ENCODE results near the gene FURIN. TPM values are rescaled to one million over a fixed set of nuclear protein-coding genes. Genes with fewer than 3 reads are reported as not detected.

Gene FURIN
- total RNA-seq, 5 donors from 2014 or later (not counting 1 experiment from before 2014, with no cell fraction given): 52.8 to 74.0 (median 61.4) TPM

DNA sequence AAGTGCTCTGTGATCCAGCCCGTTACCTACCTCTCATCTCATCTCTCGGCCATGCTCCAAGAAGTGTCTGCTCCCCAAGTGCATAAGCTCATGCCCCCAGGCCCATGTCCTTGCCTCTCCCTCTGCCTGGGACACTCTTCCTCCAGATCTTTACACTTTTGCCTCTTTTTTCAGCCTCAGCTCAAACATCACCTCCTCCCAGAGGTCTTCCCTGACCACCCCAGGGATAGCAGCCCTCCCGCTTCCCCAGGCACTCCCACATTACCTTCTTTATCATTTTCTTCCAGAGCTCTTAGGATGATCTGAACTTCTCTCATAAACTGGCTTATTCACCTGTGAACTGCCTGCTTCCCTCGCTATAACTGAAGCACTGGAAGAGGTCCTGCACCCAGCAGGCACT, 2.7 kb upstream of the FURIN start:
- 100% methylated on average over 3 of the region's 4 CpGs for WGBS (ENCODE audit: insufficient coverage)
- peaks cover 4 to 19% of the 10 kb centered on the region in 2 experiments for H3K4me1 ChIP-seq (ENCODE audit: control insufficient read depth in 1 of 2, extremely low read depth in 1 of 2, insufficient read depth in 2 of 2, low read length in 2 of 2)
- no peaks in the 10 kb centered on the region for H3K36me3 Mint-ChIP-seq
- H3K9me3 Mint-ChIP-seq: no peaks in the 10 kb centered on the region
- no peak overlapping the region for H3K27ac Mint-ChIP-seq
- H3K36me3 ChIP-seq (ENCODE audit: control insufficient read depth in 2 of 2, extremely low read depth in 1 of 2, insufficient read depth in 1 of 2, low read length in 1 of 2): no peaks in the 10 kb centered on the region
- ATAC-seq (replicated peaks in 1 of 4) (no peak), DNase-seq (no peak)
- H3K27me3 Mint-ChIP-seq: no peaks in the 10 kb centered on the region
- no peak overlapping the region for H3K4me3 Mint-ChIP-seq
- H3K4me1 Mint-ChIP-seq: peaks cover 19 to 23% (median 23%) of the 10 kb centered on the region in 3 donors
- no peak overlapping the region for H3K27ac ChIP-seq (ENCODE audit: low read length)
- no peaks in the 10 kb centered on the region for H3K9me3 ChIP-seq
- POLR2A ChIA-PET: no interaction called here
- no peaks in the 10 kb centered on the region for H3K27me3 ChIP-seq (replicated peaks in 1 of 2; ENCODE audit: control insufficient read depth in 2 of 2, extremely low read depth in 1 of 2, insufficient read depth in 2 of 2, low read length in 1 of 2)
- H3K4me3 ChIP-seq (ENCODE audit: control insufficient read depth in 1 of 2, extremely low read depth in 1 of 2, low read length in 1 of 2): no peak overlapping the region
- CTCF ChIA-PET: no interaction called here

DNA sequence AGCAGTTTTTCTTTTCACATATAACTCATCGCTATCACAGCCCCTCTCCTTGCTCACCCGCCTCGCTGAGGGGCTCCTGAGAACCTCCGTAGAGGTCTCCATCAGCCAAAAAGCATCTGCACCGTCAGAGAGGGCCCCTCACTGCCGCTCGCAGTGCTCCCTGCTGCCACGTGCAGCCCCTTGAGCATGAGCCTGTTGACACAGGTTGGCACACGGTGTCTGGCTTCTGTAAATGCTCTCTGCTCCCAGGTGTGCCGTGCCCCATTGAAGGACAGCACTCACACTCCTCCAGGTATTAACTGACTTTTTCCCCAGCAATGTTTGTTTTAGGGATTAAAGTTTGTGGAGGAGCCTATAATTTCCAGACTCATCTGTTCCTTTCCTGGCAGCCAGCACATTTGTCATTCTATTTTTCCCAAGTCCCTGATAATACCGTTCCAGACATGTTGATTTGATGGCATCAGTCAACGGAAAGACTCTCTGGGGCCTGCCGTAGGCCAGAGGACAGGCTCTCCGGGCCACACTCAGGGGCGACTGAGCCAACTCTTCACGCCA, 2.1 kb upstream of the FURIN start:
- Mint-ChIP-seq H3K9me3 (no peaks in the 10 kb centered on the region), H3K27me3 (no peaks in the 10 kb centered on the region), H3K4me1 (peaks cover 22 to 27% (median 26%) of the 10 kb centered on the region in 3 donors), H3K36me3 (no peaks in the 10 kb centered on the region), H3K4me3 (no peak overlapping the region), H3K27ac (no peak overlapping the region)
- ATAC-seq (replicated peaks in 1 of 4) (no peak), DNase-seq (no peak)
- H3K4me1 ChIP-seq (ENCODE audit: control insufficient read depth in 1 of 2, extremely low read depth in 1 of 2, insufficient read depth in 2 of 2, low read length in 2 of 2): peaks cover 7 to 23% of the 10 kb centered on the region in 2 experiments
- H3K36me3 ChIP-seq (ENCODE audit: control insufficient read depth in 2 of 2, extremely low read depth in 1 of 2, insufficient read depth in 1 of 2, low read length in 1 of 2): no peaks in the 10 kb centered on the region
- ChIA-PET CTCF (no interaction called here), POLR2A (no interaction called here)
- H3K27ac ChIP-seq (ENCODE audit: low read length): no peak overlapping the region
- H3K4me3 ChIP-seq (ENCODE audit: control insufficient read depth in 1 of 2, extremely low read depth in 1 of 2, low read length in 1 of 2): no peak overlapping the region
- WGBS (ENCODE audit: insufficient coverage): 83% methylated on average over 12 of the region's 16 CpGs
- H3K27me3 ChIP-seq (replicated peaks in 1 of 2; ENCODE audit: control insufficient read depth in 2 of 2, extremely low read depth in 1 of 2, insufficient read depth in 2 of 2, low read length in 1 of 2): no peaks in the 10 kb centered on the region
- H3K9me3 ChIP-seq: no peaks in the 10 kb centered on the region

GRCh38 chr15:90866800-90867199, 1.6 kb upstream of the FURIN start:
- H3K27me3 ChIP-seq (replicated peaks in 1 of 2; ENCODE audit: control insufficient read depth in 2 of 2, extremely low read depth in 1 of 2, insufficient read depth in 2 of 2, low read length in 1 of 2): no peaks in the 10 kb centered on the region
- Mint-ChIP-seq H3K36me3 (no peaks in the 10 kb centered on the region), H3K9me3 (no peaks in the 10 kb centered on the region), H3K4me3 (no peak overlapping the region), H3K27me3 (no peaks in the 10 kb centered on the region), H3K4me1 (peaks cover 22 to 27% (median 26%) of the 10 kb centered on the region in 3 donors), H3K27ac (no peak overlapping the region)
- no peak for ATAC-seq (replicated peaks in 1 of 4)
- H3K4me1 ChIP-seq (ENCODE audit: control insufficient read depth in 1 of 2, extremely low read depth in 1 of 2, insufficient read depth in 2 of 2, low read length in 2 of 2): peaks cover 7 to 23% of the 10 kb centered on the region in 2 experiments
- ChIA-PET CTCF (interaction anchor here in 1 of 2 donors (0.5 kb wide), 1 partner anchor 354 kb away, joined by 5 read pairs; no protein-coding TSS in a partner anchor), POLR2A (no interaction called here)
- no peaks in the 10 kb centered on the region for H3K9me3 ChIP-seq
- no peak overlapping the region for H3K27ac ChIP-seq (ENCODE audit: low read length)
- H3K36me3 ChIP-seq (ENCODE audit: control insufficient read depth in 2 of 2, extremely low read depth in 1 of 2, insufficient read depth in 1 of 2, low read length in 1 of 2): no peaks in the 10 kb centered on the region
- no peak overlapping the region for H3K4me3 ChIP-seq (ENCODE audit: control insufficient read depth in 1 of 2, extremely low read depth in 1 of 2, low read length in 1 of 2)
- WGBS (ENCODE audit: insufficient coverage): no CpG with 5 or more reads among the region's 3 CpGs
- no peak for DNase-seq

DNA sequence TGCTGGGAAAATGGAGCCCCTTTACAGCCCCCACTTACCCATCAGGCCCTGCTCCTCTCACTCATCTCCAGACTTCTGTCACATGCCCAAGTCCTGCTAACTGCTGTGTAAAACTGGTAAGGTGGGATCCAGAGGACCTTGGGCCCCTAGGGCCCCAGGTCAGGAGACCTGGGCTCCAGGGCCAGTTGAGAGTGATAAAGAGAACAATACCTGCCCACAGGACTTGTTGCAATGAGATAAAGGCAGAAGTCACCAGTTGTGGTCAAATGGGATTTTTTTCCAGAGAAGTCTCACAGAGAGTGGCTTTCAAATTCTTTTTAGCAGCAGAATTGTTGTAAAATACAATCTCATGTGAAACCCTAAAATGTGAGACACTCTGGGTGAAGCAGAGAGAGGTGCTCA, 753 bp downstream of the FURIN start:
- peak overlapping the region in 2 of 3 donors; percentile 83 to 88 for H3K4me3 Mint-ChIP-seq
- no peaks in the 10 kb centered on the region for H3K9me3 Mint-ChIP-seq
- H3K27me3 Mint-ChIP-seq: no peaks in the 10 kb centered on the region
- H3K36me3 ChIP-seq (ENCODE audit: control insufficient read depth in 2 of 2, extremely low read depth in 1 of 2, insufficient read depth in 1 of 2, low read length in 1 of 2): no peaks in the 10 kb centered on the region
- H3K9me3 ChIP-seq: no peaks in the 10 kb centered on the region
- ChIA-PET POLR2A (no interaction called here), CTCF (interaction anchor here in 1 of 2 donors (0.6 kb wide), 1 partner anchor 132 kb away, joined by 4 read pairs; no protein-coding TSS in a partner anchor)
- DNase-seq: no peak
- no peak overlapping the region for H3K4me3 ChIP-seq (ENCODE audit: control insufficient read depth in 1 of 2, extremely low read depth in 1 of 2, low read length in 1 of 2)
- peaks cover 11 to 45% of the 10 kb centered on the region in 2 experiments for H3K4me1 ChIP-seq (ENCODE audit: control insufficient read depth in 1 of 2, extremely low read depth in 1 of 2, insufficient read depth in 2 of 2, low read length in 2 of 2)
- H3K27ac ChIP-seq (ENCODE audit: low read length): peak overlapping the region; percentile 17
- H3K4me1 Mint-ChIP-seq: peaks cover 38 to 46% (median 41%) of the 10 kb centered on the region in 3 donors
- no peaks in the 10 kb centered on the region for H3K27me3 ChIP-seq (replicated peaks in 1 of 2; ENCODE audit: control insufficient read depth in 2 of 2, extremely low read depth in 1 of 2, insufficient read depth in 2 of 2, low read length in 1 of 2)
- peak overlapping the region; percentile 89 to 91 for H3K27ac Mint-ChIP-seq
- H3K36me3 Mint-ChIP-seq: no peaks in the 10 kb centered on the region
- ATAC-seq (replicated peaks in 1 of 4): no peak

DNA sequence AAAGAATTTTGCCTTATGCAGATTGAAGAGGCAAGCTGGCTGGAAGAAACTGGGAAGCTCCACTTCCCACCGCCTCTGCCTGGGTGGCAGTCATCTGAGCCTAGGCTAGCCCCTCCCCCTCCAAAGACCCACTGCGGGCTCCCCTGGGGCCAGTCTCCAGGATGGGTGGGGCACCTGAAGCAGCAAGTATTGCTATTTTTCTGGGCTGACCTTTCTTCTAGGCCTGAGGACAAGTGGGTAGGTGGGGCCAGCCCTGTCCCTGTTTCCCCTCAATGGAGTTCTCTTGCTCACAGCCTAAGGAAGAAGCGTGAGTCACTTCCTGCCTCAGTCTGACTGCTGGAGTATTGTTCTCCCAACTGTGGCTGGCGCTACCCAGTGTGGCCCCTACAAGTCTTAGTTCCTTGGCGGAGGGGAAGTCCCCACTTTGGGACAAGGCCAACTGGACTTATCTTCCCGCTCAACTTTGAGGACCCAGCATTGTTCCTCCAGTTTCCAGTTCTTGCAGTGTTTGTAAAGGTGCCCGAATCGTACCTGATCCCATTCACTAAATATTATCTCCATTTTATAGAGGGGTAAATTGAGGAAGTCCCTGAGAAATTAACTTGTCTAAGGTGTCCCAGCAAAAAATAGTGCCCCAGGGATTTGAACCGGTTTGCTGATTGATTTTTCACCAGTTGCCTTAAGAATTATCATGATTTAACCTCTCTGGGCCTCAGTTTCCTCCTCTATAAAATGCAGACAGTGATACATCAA, 1.4 kb downstream of the FURIN start:
- CTCF ChIA-PET: interaction anchor here in 1 of 2 donors (0.5 kb wide), 1 partner anchor 469 kb away, joined by 3 read pairs; no protein-coding TSS in a partner anchor
- Mint-ChIP-seq H3K4me3 (peak overlapping the region; percentile 83 to 88 (median 86)), H3K27ac (peak overlapping the region; percentile 89 to 91), H3K36me3 (no peaks in the 10 kb centered on the region), H3K27me3 (no peaks in the 10 kb centered on the region), H3K4me1 (peaks cover 38 to 47% (median 45%) of the 10 kb centered on the region in 3 donors), H3K9me3 (no peaks in the 10 kb centered on the region)
- ATAC-seq (replicated peaks in 1 of 4) (peak in 3 of 4 experiments; percentile 24 to 52 (median 31)), DNase-seq (peak in 5 of 35 experiments; percentile 23 to 50 (median 42))
- H3K36me3 ChIP-seq (ENCODE audit: control insufficient read depth in 2 of 2, extremely low read depth in 1 of 2, insufficient read depth in 1 of 2, low read length in 1 of 2): no peaks in the 10 kb centered on the region
- peak overlapping the region; percentile 61 for H3K27ac ChIP-seq (ENCODE audit: low read length)
- no peaks in the 10 kb centered on the region for H3K27me3 ChIP-seq (replicated peaks in 1 of 2; ENCODE audit: control insufficient read depth in 2 of 2, extremely low read depth in 1 of 2, insufficient read depth in 2 of 2, low read length in 1 of 2)
- no peak overlapping the region for H3K4me3 ChIP-seq (ENCODE audit: control insufficient read depth in 1 of 2, extremely low read depth in 1 of 2, low read length in 1 of 2)
- WGBS (ENCODE audit: insufficient coverage): 23% methylated on average over 3 of the region's 9 CpGs
- peaks cover 11 to 48% of the 10 kb centered on the region in 2 experiments for H3K4me1 ChIP-seq (ENCODE audit: control insufficient read depth in 1 of 2, extremely low read depth in 1 of 2, insufficient read depth in 2 of 2, low read length in 2 of 2)
- no peaks in the 10 kb centered on the region for H3K9me3 ChIP-seq
- POLR2A ChIA-PET: interaction anchor here in 1 of 2 donors (0.5 kb wide), 1 partner anchor 66 kb away, joined by 4 read pairs; no protein-coding TSS in a partner anchor

- Histone ChIP-seq H3K4me3 (ENCODE audit: control insufficient read depth in 1 of 2, extremely low read depth in 1 of 2, low read length in 1 of 2) (peak overlapping the region; percentile 66), H3K9me3 (no peaks in the 10 kb centered on the region), H3K27me3 (replicated peaks in 1 of 2; ENCODE audit: control insufficient read depth in 2 of 2, extremely low read depth in 1 of 2, insufficient read depth in 2 of 2, low read length in 1 of 2) (no peaks in the 10 kb centered on the region), H3K27ac (ENCODE audit: low read length) (peak overlapping the region; percentile 61), H3K36me3 (ENCODE audit: control insufficient read depth in 2 of 2, extremely low read depth in 1 of 2, insufficient read depth in 1 of 2, low read length in 1 of 2) (no peaks in the 10 kb centered on the region), H3K4me1 (ENCODE audit: control insufficient read depth in 1 of 2, extremely low read depth in 1 of 2, insufficient read depth in 2 of 2, low read length in 2 of 2) (peaks cover 11 to 48% of the 10 kb centered on the region in 2 experiments)
- Mint-ChIP-seq H3K9me3 (no peaks in the 10 kb centered on the region), H3K36me3 (no peaks in the 10 kb centered on the region), H3K27me3 (no peaks in the 10 kb centered on the region), H3K27ac (peak overlapping the region; percentile 89 to 91), H3K4me3 (peak overlapping the region; percentile 83 to 88 (median 86)), H3K4me1 (peaks cover 38 to 49% (median 45%) of the 10 kb centered on the region in 3 donors)
- ATAC-seq (replicated peaks in 1 of 4) (peak; percentile 21 to 36 (median 30)), DNase-seq (peak in 1 of 35 experiments; percentile 40)
- WGBS (ENCODE audit: insufficient coverage): 35% methylated on average over 12 of the region's 19 CpGs
- ChIA-PET POLR2A (interaction anchor here (0.5 to 0.6 kb wide), 2 partner anchors 65 to 153 kb away, joined by 3 to 4 read pairs; partner anchors contain the start of gene BLM (in 1 of the 2)), CTCF (interaction anchor here in 1 of 2 donors (0.5 to 0.6 kb wide), 2 partner anchors 64 to 469 kb away, joined by 3 read pairs; no protein-coding TSS in a partner anchor)
These were observed 2.2 kb downstream of the FURIN start for GRCh38 chr15:90870354-90871138.
